SJSA1 (cell line): ENCODE measurements around the gene GPR82. TPM values are rescaled to one million over a fixed set of nuclear protein-coding genes. Genes with fewer than 3 reads are reported as not detected.

ENCODE experiments used
- DNase-seq, 2 experiments: peaks; one replicate each; pipeline ENCODE4 v3.0.0-alpha.2; 2015 to 2020; ENCODE audit warnings: low spot score in 2 of 2, low read depth in 1 of 2
- H3K27ac ChIP-seq: fragments of 250-450 bp; sonication (Bioruptor Pico); 2 replicates; pipeline ENCODE4 v1.5.1; 2020; ENCODE audit warnings: mild to moderate bottlenecking, moderate library complexity
- H3K27me3 ChIP-seq: fragments of 250-450 bp; sonication (Bioruptor Pico); replicated peaks from 2 replicates; pipeline ENCODE4 v1.5.1; 2020; ENCODE audit warnings: mild to moderate bottlenecking, moderate library complexity
- H3K36me3 ChIP-seq: fragments of 250-450 bp; sonication (Bioruptor Pico); 2 replicates; pipeline ENCODE4 v1.5.1; 2020; ENCODE audit warnings: mild to moderate bottlenecking
- H3K4me1 ChIP-seq: fragments of 250-450 bp; sonication (Bioruptor Pico); replicated peaks from 2 replicates; pipeline ENCODE4 v1.6.1; 2021; ENCODE audit warnings: mild to moderate bottlenecking
- H3K4me3 ChIP-seq: fragments of 250-450 bp; sonication (Bioruptor Pico); 2 replicates; pipeline ENCODE4 v1.5.1; 2020; ENCODE audit warnings: mild to moderate bottlenecking
- H3K9me3 ChIP-seq: fragments of 250-450 bp; sonication (Bioruptor Pico); replicated peaks from 2 replicates; pipeline ENCODE4 v1.5.1; 2020; ENCODE audit warnings: mild to moderate bottlenecking
- total RNA-seq: library from RNA; depleted of rRNA; stranded (reverse); fragments of >200 nt; shearing (Covaris generic); gene quantifications from 2 replicates; pipeline ENCODE4 v1.2.3, GENCODE V29; 2014

The GPR82 gene
- total RNA-seq, 1 experiment from 2014 or later = not detected

GRCh38 chrX:41730081-41730480 is 6.1 kb downstream of the GPR82 start:
- H3K27ac ChIP-seq = no peak overlapping the region
- peak in 1 of 2 experiments; percentile 6 for DNase-seq
- no peaks in the 10 kb centered on the region for H3K36me3 ChIP-seq
- H3K4me3 ChIP-seq = no peak overlapping the region
- peaks cover 5% of the 10 kb centered on the region; the same call in 1 of the 2 replicates for H3K4me1 ChIP-seq
- H3K27me3 ChIP-seq = no peaks in the 10 kb centered on the region
- H3K9me3 ChIP-seq = no peaks in the 10 kb centered on the region

GRCh38 chrX:41732260-41732659 is 8.3 kb downstream of the GPR82 start:
- H3K27ac ChIP-seq = no peak overlapping the region
- H3K36me3 ChIP-seq = no peaks in the 10 kb centered on the region
- H3K27me3 ChIP-seq = no peaks in the 10 kb centered on the region
- H3K4me3 ChIP-seq = no peak overlapping the region
- DNase-seq = no peak
- H3K9me3 ChIP-seq = no peaks in the 10 kb centered on the region
- H3K4me1 ChIP-seq = peaks cover 5% of the 10 kb centered on the region; the same call in 1 of the 2 replicates

GRCh38 chrX:41733939-41734338 is 10.0 kb downstream of the GPR82 start:
- H3K27me3 ChIP-seq = no peaks in the 10 kb centered on the region
- peaks cover 5% of the 10 kb centered on the region; the same call in 1 of the 2 replicates for H3K4me1 ChIP-seq
- DNase-seq = no peak
- H3K9me3 ChIP-seq = no peaks in the 10 kb centered on the region
- no peak overlapping the region for H3K27ac ChIP-seq
- H3K36me3 ChIP-seq = no peaks in the 10 kb centered on the region
- H3K4me3 ChIP-seq = no peak overlapping the region

GRCh38 chrX:41734530-41734929 is 10.5 kb downstream of the GPR82 start:
- peaks cover 5% of the 10 kb centered on the region; the same call in 1 of the 2 replicates for H3K4me1 ChIP-seq
- no peaks in the 10 kb centered on the region for H3K36me3 ChIP-seq
- no peak for DNase-seq
- H3K9me3 ChIP-seq = no peaks in the 10 kb centered on the region
- H3K4me3 ChIP-seq = no peak overlapping the region
- H3K27me3 ChIP-seq = no peaks in the 10 kb centered on the region
- H3K27ac ChIP-seq = no peak overlapping the region

- H3K4me1 ChIP-seq = no peaks in the 10 kb centered on the region
- H3K4me3 ChIP-seq = no peak overlapping the region
- H3K9me3 ChIP-seq = no peaks in the 10 kb centered on the region
- H3K27me3 ChIP-seq = no peaks in the 10 kb centered on the region
- H3K36me3 ChIP-seq = no peaks in the 10 kb centered on the region
- DNase-seq = no peak
- no peak overlapping the region for H3K27ac ChIP-seq
These were observed 13.1 kb downstream of the GPR82 start for GRCh38 chrX:41737065-41737464.

- H3K27ac ChIP-seq = no peak overlapping the region
- no peaks in the 10 kb centered on the region for H3K4me1 ChIP-seq
- no peak for DNase-seq
- H3K27me3 ChIP-seq = no peaks in the 10 kb centered on the region
- H3K4me3 ChIP-seq = no peak overlapping the region
- no peaks in the 10 kb centered on the region for H3K9me3 ChIP-seq
- H3K36me3 ChIP-seq = no peaks in the 10 kb centered on the region
These were observed 15.9 kb downstream of the GPR82 start for GRCh38 chrX:41739871-41740270.

GRCh38 chrX:41750716-41751115 is 26.7 kb downstream of the GPR82 start:
- no peak for DNase-seq
- Histone ChIP-seq H3K9me3 (no peaks in the 10 kb centered on the region), H3K27me3 (no peaks in the 10 kb centered on the region), H3K27ac (no peak overlapping the region), H3K4me1 (no peaks in the 10 kb centered on the region), H3K4me3 (no peak overlapping the region), H3K36me3 (no peaks in the 10 kb centered on the region)

- Histone ChIP-seq H3K4me1 (no peaks in the 10 kb centered on the region), H3K27ac (no peak overlapping the region), H3K36me3 (no peaks in the 10 kb centered on the region), H3K27me3 (no peaks in the 10 kb centered on the region), H3K4me3 (no peak overlapping the region), H3K9me3 (no peaks in the 10 kb centered on the region)
- no peak for DNase-seq
These were observed 34.4 kb downstream of the GPR82 start for GRCh38 chrX:41758401-41758800.

- no peaks in the 10 kb centered on the region for H3K9me3 ChIP-seq
- H3K36me3 ChIP-seq = no peaks in the 10 kb centered on the region
- DNase-seq = no peak
- no peak overlapping the region for H3K4me3 ChIP-seq
- H3K27me3 ChIP-seq = no peaks in the 10 kb centered on the region
- no peaks in the 10 kb centered on the region for H3K4me1 ChIP-seq
- no peak overlapping the region for H3K27ac ChIP-seq
These were observed 35.8 kb downstream of the GPR82 start for GRCh38 chrX:41759817-41760216.

- no peak for DNase-seq
These were observed 37.2 kb downstream of the GPR82 start for GRCh38 chrX:41761169-41761568.

GRCh38 chrX:41761702-41762101 is 37.7 kb downstream of the GPR82 start:
- Histone ChIP-seq H3K36me3 (no peaks in the 10 kb centered on the region), H3K4me3 (no peak overlapping the region)

More at GRCh38 chrX:41761169-41761568, 37.2 kb downstream of the GPR82 start:
- Histone ChIP-seq H3K36me3 (no peaks in the 10 kb centered on the region), H3K27ac (no peak overlapping the region), H3K4me3 (no peak overlapping the region), H3K4me1 (no peaks in the 10 kb centered on the region), H3K9me3 (no peaks in the 10 kb centered on the region), H3K27me3 (no peaks in the 10 kb centered on the region)

GRCh38 chrX:41779030-41779564 is 55.1 kb downstream of the GPR82 start:
- Histone ChIP-seq H3K4me1 (peaks cover 8% of the 10 kb centered on the region), H3K27ac (peak overlapping the region; percentile 47; the same call in 1 of the 2 replicates), H3K36me3 (no peaks in the 10 kb centered on the region), H3K4me3 (no peak overlapping the region), H3K9me3 (no peaks in the 10 kb centered on the region), H3K27me3 (no peaks in the 10 kb centered on the region)
- DNase-seq = peak; percentile 46 to 77

More at GRCh38 chrX:41761702-41762101, 37.7 kb downstream of the GPR82 start:
- no peak for DNase-seq
- H3K4me1 ChIP-seq = no peaks in the 10 kb centered on the region
- no peak overlapping the region for H3K27ac ChIP-seq
- H3K9me3 ChIP-seq = no peaks in the 10 kb centered on the region
- H3K27me3 ChIP-seq = no peaks in the 10 kb centered on the region
